Activated CD8-positive, alpha-beta memory T cell treated with anti-CD3 and anti-CD28 coated beads, Interleukin-2, amount 50 U/mL, for 24 hours (primary cell): ENCODE measurements around the gene CRABP1.

Source experiments
- DNase-seq: peaks from one replicate; pipeline ENCODE4 v3.0.0-alpha.2; 2020; ENCODE audit errors: extremely low read depth

Gene CRABP1

DNA sequence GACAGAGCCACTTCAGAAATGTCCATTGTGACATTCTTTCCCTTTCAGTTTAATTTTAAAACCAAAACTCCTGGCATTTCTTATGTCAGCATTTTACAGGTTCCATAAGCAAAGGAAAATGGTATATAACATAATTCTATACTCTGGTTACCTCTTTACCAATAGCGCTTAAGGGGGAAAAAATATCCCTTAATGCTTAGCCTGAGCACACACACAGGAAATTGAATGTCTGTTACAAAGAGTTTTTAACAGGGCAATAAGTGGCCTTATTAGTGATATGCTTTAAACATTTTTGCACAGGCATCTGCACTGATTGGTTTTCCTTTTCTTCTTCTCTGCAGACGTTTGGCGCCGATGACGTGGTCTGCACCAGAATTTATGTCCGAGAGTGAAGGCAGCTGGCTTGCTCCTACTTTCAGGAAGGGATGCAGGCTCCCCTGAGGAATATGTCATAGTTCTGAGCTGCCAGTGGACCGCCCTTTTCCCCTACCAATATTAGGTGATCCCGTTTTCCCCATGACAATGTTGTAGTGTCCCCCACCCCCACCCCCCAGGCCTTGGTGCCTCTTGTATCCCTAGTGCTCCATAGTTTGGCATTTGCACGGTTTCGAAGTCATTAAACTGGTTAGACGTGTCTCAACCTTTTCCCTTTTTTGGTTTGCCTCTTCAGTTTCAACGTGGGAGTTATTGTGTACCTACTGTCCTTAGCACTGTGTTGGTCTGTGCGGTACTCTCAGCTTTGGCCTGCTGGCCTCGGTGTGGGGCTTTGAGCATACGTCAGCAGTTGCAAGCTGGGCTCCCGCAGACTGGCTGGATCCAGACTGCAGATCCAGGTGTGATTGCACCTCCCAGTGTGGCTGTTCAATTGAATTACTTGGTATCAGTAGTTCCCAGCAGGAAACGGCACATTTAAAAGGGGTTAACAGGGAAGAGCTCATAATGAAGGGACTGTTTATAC lies 7.7 kb downstream of the CRABP1 start:
- DNase-seq, result no peak

- no peak for DNase-seq
Measured at GRCh38 chr15:78350058-78350457, 9.9 kb downstream of the CRABP1 start.

DNA sequence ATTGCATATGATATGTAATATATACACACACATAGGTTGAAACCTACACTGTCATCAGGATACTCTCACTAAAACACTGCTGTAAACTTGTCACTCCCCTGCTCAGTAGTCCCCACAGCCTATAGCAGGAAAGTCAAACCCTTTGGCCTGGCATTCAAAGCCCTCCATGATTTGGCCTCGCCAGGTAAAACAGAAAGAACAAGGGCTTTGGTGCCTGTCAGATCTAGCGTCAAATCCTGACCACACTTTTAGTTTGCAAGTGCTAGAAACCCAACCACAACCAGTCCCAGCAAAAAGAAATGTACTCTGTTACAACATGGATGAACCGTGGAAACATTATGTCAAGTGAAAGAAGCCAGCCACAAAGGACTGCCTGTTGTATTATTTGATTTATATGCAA lies 11.4 kb downstream of the CRABP1 start:
- no peak for DNase-seq

DNA sequence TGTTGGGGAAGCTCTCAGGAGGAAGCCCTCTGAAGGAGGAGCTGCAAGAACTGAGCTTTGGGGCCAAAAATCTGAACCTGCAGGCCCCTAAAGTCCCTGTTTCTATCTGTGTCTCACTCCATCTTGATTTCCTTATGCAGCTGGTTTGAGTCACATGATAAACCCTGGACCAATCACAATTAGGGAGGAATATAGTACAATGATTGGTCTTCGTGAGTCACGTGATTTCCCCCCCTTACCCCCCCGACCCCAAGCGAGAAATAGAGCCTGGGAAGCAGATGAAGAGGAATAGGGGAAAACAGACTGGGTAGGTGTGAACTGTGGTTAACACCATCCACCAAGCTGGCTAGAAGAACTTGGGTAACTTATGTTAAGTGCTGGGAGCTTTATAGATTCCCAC lies 12.9 kb downstream of the CRABP1 start:
- DNase-seq, result no peak

GRCh38 chr15:78355177-78355576 lies 15.0 kb downstream of the CRABP1 start:
- no peak for DNase-seq

DNA sequence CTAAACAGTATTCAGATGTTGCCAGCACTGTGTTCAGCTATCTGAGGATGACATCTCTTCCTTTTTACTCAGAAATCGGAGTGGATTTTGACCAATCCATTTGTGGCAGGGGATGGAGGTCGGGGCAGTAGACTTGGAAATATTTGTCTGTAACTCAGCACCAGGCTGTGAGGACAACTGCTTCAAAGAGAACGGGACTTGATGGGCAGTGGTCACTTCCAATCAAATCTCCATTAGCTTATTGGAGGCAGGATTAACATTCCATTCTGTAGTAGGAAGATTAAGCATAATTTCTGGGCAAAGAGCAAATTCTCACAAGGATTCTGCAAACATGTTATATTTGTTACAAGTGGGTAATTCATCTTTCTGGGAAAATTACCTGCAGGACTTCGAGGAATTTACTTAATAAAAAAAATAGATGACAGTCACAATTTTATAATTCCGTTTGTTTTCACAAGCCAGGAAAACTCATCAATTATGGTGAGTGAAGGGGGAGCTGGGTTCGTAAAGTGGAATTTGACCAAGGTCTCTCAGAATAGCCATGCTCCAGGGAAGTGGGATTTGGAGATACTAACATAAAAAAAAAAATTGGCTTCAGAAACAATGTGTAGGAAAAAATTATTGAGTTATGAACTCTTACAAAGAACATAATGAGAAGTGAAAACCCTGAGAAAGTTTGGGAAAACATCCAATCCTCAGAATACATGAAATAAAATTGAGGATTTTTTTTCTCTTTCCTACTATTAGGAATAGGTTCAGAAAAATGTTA lies 18.1 kb downstream of the CRABP1 start:
- no peak for DNase-seq

DNA sequence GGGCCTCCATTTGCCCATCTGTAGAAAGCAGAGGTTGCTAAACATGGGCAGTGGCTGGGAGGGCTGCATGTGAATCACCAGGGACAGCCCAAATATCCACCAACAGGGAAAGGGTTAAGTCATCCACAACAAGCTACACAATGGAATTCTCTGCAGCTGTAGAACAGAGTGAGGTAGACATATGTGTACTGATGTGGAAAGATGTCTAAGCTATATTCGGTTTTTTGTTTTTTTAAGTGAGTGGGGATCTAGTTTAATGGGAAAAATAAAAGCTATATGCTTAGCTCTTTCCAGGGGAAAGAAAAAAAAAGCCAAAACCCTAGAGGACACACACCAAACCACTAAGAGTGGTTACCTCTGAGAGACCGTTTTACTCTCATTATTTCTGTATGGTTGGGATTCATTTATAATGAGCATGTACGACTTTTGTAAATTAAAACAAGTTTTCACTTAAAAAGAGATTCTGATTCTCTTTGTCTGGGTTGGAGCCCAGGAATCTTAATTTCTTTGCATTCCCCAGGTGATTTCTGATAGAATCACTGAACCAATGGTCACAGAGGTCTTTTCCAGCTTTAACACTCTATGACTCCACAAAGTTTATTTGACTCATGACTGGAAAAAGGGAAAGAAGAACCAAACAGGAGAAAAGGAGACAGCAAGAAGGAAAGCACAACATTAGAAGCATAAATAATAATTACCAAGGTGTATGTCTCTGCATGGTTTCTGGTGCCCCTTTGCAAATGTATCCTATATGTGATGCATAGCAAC lies 19.1 kb downstream of the CRABP1 start:
- DNase-seq, result no peak

- DNase-seq, result no peak
Measured at GRCh38 chr15:78360367-78360801, 20.2 kb downstream of the CRABP1 start.

DNA sequence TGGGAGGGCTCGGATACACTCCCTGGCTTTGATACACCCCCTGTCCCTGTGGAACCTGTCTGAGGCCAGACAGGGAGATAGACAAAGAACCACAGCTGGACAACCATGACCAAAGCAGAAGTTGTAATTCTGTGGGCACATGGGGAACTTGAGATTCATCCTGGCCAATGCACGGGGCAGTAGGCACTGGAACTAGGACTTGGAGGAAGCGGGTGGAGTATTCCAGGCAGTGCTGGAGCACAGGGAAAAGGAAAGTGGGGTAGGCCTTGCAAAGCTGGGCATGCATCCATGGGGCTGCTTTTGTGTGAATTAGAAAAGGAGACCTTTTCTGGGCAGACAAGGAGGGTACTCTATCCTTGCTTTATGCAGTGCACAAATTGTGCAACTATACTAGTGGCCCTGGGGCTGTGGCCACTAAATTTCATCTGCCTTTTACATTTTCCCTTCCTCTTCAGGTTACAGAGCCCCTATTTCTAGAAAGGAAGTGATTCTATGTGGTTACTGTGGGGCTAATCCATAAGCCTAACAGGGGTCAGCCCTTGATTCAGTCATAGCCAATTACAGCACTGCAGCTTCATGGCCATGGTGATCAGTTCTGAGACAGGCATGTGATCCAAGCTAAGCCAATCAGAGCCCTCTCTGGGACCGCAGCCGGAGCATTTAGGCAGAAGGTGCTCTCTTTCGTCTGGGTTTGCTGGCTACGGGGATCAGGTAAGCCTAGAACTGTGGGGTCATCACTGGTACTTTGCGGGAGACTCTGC lies 21.0 kb downstream of the CRABP1 start:
- DNase-seq, result no peak

DNA sequence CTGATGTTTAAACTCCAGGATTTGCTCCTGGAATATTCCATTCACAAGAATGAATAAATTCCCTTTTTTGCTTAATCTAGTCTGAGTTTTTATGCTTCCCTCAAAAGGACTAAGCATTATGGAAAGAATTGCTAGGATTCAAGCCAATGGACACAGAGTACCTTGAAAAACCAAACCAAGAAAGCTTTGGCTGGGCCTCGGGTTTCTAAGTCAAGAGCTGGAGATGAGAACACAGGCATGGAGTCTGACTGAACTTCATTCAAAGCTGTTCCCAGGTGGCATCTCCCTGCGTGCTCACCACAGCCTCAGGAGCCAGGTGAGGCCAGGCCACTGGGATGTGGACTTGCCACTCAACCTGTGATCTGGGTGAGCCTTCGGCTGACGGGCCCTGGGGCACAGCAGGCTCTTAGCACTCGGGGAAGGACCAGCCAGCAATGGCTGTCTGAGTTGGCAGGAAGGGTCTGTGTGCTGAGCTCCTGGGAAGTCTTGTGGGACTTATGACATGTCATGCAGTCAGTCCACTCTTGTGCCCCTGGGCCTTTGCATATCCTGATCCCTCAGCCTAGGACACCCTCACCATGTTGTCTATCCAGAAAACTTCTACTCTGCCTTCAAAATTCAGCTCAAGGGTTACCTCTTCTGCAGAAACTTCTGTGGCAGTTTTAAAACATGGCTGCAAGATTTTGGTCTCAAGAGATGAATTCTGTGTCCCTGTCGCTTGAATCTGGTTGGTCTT lies 21.8 kb downstream of the CRABP1 start:
- no peak for DNase-seq

GRCh38 chr15:78362716-78363380 lies 22.7 kb downstream of the CRABP1 start:
- no peak for DNase-seq

DNA sequence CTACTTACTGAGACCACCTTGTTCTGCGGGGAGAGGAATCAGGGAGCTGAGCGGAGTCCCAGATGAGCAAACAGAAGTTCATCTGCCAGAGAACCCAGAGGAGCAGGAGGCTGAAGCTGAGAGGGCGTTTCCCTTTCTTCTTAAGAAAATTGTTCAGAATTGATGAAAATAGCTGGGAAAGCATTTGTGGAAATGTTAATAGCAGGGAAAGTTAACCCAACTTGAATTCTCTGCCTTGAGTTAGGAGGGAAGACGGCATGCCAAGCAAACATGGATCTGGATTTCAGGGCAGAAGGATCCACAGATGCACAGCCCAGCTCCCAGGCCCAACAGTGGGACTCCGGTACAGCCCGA lies 23.2 kb downstream of the CRABP1 start:
- no peak for DNase-seq

DNA sequence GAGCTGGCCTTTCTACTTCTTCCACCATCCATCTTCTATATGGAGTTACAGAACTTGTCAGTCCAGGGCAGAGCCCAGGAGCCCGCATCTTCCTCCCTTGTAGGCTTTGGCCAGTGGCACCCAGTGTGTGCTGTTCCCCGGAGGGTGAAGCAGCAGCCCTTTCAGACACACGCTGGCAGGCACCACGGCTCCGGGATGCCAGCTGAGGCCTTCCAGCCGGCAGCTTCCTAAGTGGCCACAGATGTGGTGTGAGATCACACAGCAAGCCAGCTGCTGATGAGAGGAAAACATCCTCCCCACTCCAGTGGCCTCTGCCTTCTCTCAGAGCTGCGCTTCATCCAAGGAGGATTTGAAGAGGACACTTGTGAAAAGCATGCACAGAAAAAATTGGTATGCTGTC lies 24.1 kb downstream of the CRABP1 start:
- DNase-seq, result no peak

- no peak for DNase-seq
Measured at GRCh38 chr15:78365917-78366316, 25.8 kb downstream of the CRABP1 start.

- no peak for DNase-seq
Measured at GRCh38 chr15:78366342-78366741, 26.2 kb downstream of the CRABP1 start.

DNA sequence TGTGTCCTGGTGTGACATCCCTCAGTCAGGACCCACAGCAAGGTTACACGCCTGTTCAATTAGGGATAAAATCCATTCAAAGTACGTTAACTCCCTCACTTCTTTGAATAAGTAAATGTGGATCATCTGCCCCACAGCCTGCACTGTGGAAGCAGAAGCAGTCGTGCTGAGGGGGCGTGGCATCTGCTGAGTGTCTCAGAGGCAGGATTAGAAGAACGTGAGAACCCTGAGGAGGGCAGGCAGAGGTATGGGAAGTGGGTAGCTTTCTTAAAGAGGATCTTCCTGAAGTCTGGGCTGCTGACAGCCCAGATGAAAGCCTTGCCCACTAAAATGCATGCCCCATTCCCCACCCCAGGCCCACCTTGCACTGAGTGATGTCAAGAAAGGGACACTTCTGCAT lies 28.5 kb downstream of the CRABP1 start:
- DNase-seq, result no peak

- DNase-seq, result no peak
Measured at GRCh38 chr15:78369161-78369560, 29.0 kb downstream of the CRABP1 start.

GRCh38 chr15:78370013-78370412 lies 29.9 kb downstream of the CRABP1 start:
- DNase-seq, result no peak

GRCh38 chr15:78372880-78373279 lies 32.7 kb downstream of the CRABP1 start:
- DNase-seq, result no peak
